Stomach (tissue), 9 donors: ENCODE results near the gene BEND2. TPM values are rescaled to one million over a fixed set of nuclear protein-coding genes. Genes with fewer than 3 reads are reported as not detected.

Experiments
- DNase-seq, 2 donors: peaks; one replicate each; pipeline versions ENCODE4 v3.0.0 to v3.0.0-alpha.2; 2013 to 2019
- H3K27ac ChIP-seq, 5 donors: fragments of 200-600 bp in 4 of 5; sonication (generic) in 4 of 5; one replicate each; pipeline ENCODE4 v1.5.1; 2013 to 2019; ENCODE audit warnings: mild to moderate bottlenecking in 1 of 5, moderate library complexity in 1 of 5
- H3K27me3 ChIP-seq, 3 donors: fragments of 200-600 bp; sonication (generic); one replicate each; pipeline ENCODE4 v1.5.1; 2017 to 2019; ENCODE audit warnings: mixed run types in 1 of 3
- H3K36me3 ChIP-seq, 4 donors: fragments of 200-600 bp; sonication (generic); 1 replicate in 3 of 4; 2 replicates in 1 of 4; pipeline ENCODE4 v1.5.1; 2016 to 2019
- H3K4me1 ChIP-seq, 4 donors: fragments of 200-600 bp; sonication (generic); one replicate each; pipeline ENCODE4 v1.5.1; 2016 to 2019
- H3K4me3 ChIP-seq, 4 donors: fragments of 200-600 bp; sonication (generic) in 3 of 4; one replicate each; pipeline ENCODE4 v1.5.1; 2016 to 2019; ENCODE audit warnings: mild to moderate bottlenecking in 1 of 4
- H3K9me3 ChIP-seq, 4 donors: fragments of 200-600 bp; sonication (generic); one replicate each; pipeline ENCODE4 v1.5.1; 2016 to 2019
- CTCF ChIP-seq, 7 experiments: fragments of 450-650 bp in 4 of 7; fragments of 200-600 bp in 3 of 7; sonication (generic) in 3 of 7; IDR thresholded peaks; one replicate each; pipeline ENCODE4 v1.5.1; 2016 to 2019; ENCODE audit warnings: antibody characterized with exemption in 7 of 7, control low read depth in 2 of 7, mild to moderate bottlenecking in 1 of 7
- EP300 ChIP-seq: sonication (generic); formaldehyde crosslinking; IDR thresholded peaks from one replicate; pipeline ENCODE4 v1.6.1; 2017; ENCODE audit warnings: antibody characterized with exemption
- POLR2A ChIP-seq, 4 donors: fragments of 450-650 bp; IDR thresholded peaks; one replicate each; pipeline ENCODE4 v1.6.1; 2016; ENCODE audit warnings: antibody characterized with exemption in 4 of 4, control low read depth in 2 of 4, mild to moderate bottlenecking in 1 of 4, moderate library complexity in 1 of 4
- POLR2AphosphoS5 ChIP-seq, 3 donors: sonication (generic); formaldehyde crosslinking; IDR thresholded peaks; one replicate each; pipeline ENCODE4 v1.6.1; 2016; ENCODE audit warnings: antibody characterized with exemption in 3 of 3
- WGBS, 5 donors: extraction: QIAGEN DNeasy Blood & Tissue Kit in 3 of 5; methylation state at CpG; one replicate each; pipeline versions ENCODE4 v1.1.5 to v1.1.7; 2013 to 2018; 5-methylcytosine and 5-hydroxymethylcytosine counted together
- intact Hi-C: fragments of 100-400 bp; cut with DNase I; formaldehyde crosslinking; loops from one replicate; pipeline ENCODE4 v1.15.1; 2023; ENCODE audit warnings: low total_unique reads
- polyA plus RNA-seq, 3 donors: library from polyadenylated mRNA; stranded (reverse); fragments of 200-250 nt; gene quantifications; one replicate each; pipeline ENCODE4 v1.2.3, GENCODE V29; 2013
- total RNA-seq, 5 donors: library from RNA; depleted of rRNA; stranded (reverse); fragments of >200 nt; gene quantifications; one replicate each; pipeline versions ENCODE4 v1.1.0 to v1.2.3, GENCODE V29; 2014 to 2016
- donor health status: healthy with polysubstance abuse.
- donor health status: Bipolar disorder and iron deficiency.
- donor health status: healthy.

Gene BEND2
- total and polyA plus RNA-seq, 8 donors: 0.06 TPM; not detected in 7

- Histone ChIP-seq H3K36me3 (no peaks in the 10 kb centered on the region), H3K4me1 (no peaks in the 10 kb centered on the region), H3K4me3 (no peak overlapping the region), H3K9me3 (no peaks in the 10 kb centered on the region), H3K27ac (no peak overlapping the region), H3K27me3 (peaks cover 0 to 3% (median 0%) of the 10 kb centered on the region in 3 donors)
- intact Hi-C loops: no loop called here
- TF ChIP-seq CTCF (IDR thresholded peaks at IDR 0.05) (no peak), EP300 (no peak), POLR2A (IDR thresholded peaks at IDR 0.05) (no peak)
- no peak for DNase-seq
- 67 to 84% (median 72%) methylated on average over 8 of the region's 8 CpGs for WGBS, 5 donors
Measured at GRCh38 chrX:18129690-18130089, 91.0 kb downstream of the BEND2 start.

GRCh38 chrX:18126971-18127370, 93.7 kb downstream of the BEND2 start:
- no peak for DNase-seq
- peaks cover 0 to 3% (median 0%) of the 10 kb centered on the region in 3 donors for H3K27me3 ChIP-seq
- H3K4me3 ChIP-seq: no peak overlapping the region
- H3K9me3 ChIP-seq: peaks cover 0 to 4% (median 0%) of the 10 kb centered on the region in 4 donors
- no peaks in the 10 kb centered on the region for H3K4me1 ChIP-seq
- H3K36me3 ChIP-seq: no peaks in the 10 kb centered on the region
- TF ChIP-seq POLR2AphosphoS5 (IDR thresholded peaks at IDR 0.05) (no peak), POLR2A (IDR thresholded peaks at IDR 0.05) (no peak), EP300 (no peak), CTCF (IDR thresholded peaks at IDR 0.05) (no peak)
- H3K27ac ChIP-seq: no peak overlapping the region
- intact Hi-C loops: no loop called here

GRCh38 chrX:18119856-18120255, 100.8 kb downstream of the BEND2 start:
- peak in 1 of 2 donors; percentile 3 for DNase-seq
- Histone ChIP-seq H3K4me3 (no peak overlapping the region), H3K9me3 (peaks cover 0 to 19% (median 8%) of the 10 kb centered on the region in 4 donors), H3K27ac (no peak overlapping the region), H3K27me3 (no peaks in the 10 kb centered on the region), H3K4me1 (no peaks in the 10 kb centered on the region), H3K36me3 (no peaks in the 10 kb centered on the region)
- 65 to 100% (median 88%) methylated on average over 2 of the region's 2 CpGs for WGBS, 5 donors
- intact Hi-C loops: no loop called here
- TF ChIP-seq POLR2AphosphoS5 (IDR thresholded peaks at IDR 0.05) (no peak), EP300 (no peak), CTCF (IDR thresholded peaks at IDR 0.05) (no peak), POLR2A (IDR thresholded peaks at IDR 0.05) (no peak)

Other genes starting within 250 kb of the BEND2 start
- 1 to 10 TPM in 3 of 5 donors, under 1 TPM in 1, not detected in 1; 0.45 to 5.7 (median 2.6) TPM for gene SCML2, start 133.8 kb upstream of the BEND2 start, total RNA-seq
- gene SCML2, start 133.8 kb upstream of the BEND2 start, polyA plus RNA-seq: 1 to 10 TPM in 1 of 3 donors, under 1 TPM in 2; 0.46 to 1.6 (median 0.56) TPM
- gene CDKL5, start 204.7 kb upstream of the BEND2 start, total RNA-seq: 10 to 100 TPM in 1 of 5 donors, 1 to 10 TPM in 3, under 1 TPM in 1; under 0.01 to 21.4 (median 7.7) TPM
- gene CDKL5, start 204.7 kb upstream of the BEND2 start, polyA plus RNA-seq: 1 to 10 TPM in 1 of 3 donors, under 1 TPM in 2; 0.61 to 1.2 (median 0.65) TPM